ENCODE results near the gene FOXO3.

DNA sequence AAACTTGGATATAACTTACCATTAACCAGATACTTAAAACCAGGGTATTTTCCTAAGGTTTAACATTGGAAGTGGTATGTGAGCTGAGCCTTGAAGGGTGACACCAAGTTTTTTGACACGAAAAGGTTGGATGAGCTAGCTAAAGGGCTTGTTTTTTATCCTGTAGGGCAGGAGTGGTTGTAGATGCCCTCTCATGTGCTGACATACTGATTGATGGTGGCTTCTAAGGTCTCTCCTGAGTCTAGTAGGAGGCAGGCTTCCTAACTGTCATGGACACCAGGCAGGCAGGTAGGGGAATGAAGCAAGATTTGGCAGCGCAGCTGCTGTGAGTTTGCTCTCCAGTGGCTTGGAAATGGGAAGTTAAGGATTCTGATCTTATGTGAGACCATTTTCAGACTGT lies 66.1 kb downstream of the FOXO3 start:
- no peak for TF ChIP-seq CTCF (IDR thresholded peaks at IDR 0.05; ENCODE audit: low read depth, low read length, poor library complexity, severe bottlenecking)
- TF ChIP-seq EZH2phosphoT487 (IDR thresholded peaks at IDR 0.05; ENCODE audit: borderline replicate concordance, low read length) = no peak

All from DOHH2 (cell line).